Loucy (cell line): ENCODE data around the gene HIP1R.
"Not testable (repeated sequence)": the region's sequence is repeated elsewhere in the genome, so short reads cannot be mapped to it uniquely, and the experiment has no call there.

Experiments
- H2AFZ ChIP-seq: fragments of 200-600 bp; sonication (generic); 2 replicates; pipeline ENCODE4 v1.6.0; 2016; ENCODE audit warnings: antibody characterized with exemption, mild to moderate bottlenecking, low read length, moderate library complexity
- H3F3A ChIP-seq: fragments of 200-600 bp; 2 replicates; pipeline ENCODE4 v1.6.0; 2016; ENCODE audit warnings: antibody characterized with exemption, low read depth, mild to moderate bottlenecking
- H3K27me3 ChIP-seq: fragments of 200-600 bp; sonication (generic); 2 replicates; pipeline ENCODE4 v1.6.1; 2014; ENCODE audit warnings: low read length, mild to moderate bottlenecking; ENCODE audit not compliant: insufficient read depth, poor library complexity, severe bottlenecking
- H3K36me3 ChIP-seq: fragments of 200-600 bp; sonication (generic); 2 replicates; pipeline ENCODE4 v1.6.1; 2016; ENCODE audit warnings: low read length; ENCODE audit not compliant: insufficient read depth
- H3K4me1 ChIP-seq: fragments of 200-600 bp; sonication (generic); 2 replicates; pipeline ENCODE4 v1.5.1; 2014; ENCODE audit warnings: low read length, mild to moderate bottlenecking; ENCODE audit not compliant: insufficient read depth, poor library complexity, severe bottlenecking
- H3K4me2 ChIP-seq: fragments of 200-600 bp; sonication (generic); 2 replicates; pipeline ENCODE4 v1.6.0; 2014; ENCODE audit warnings: antibody characterized with exemption, low read length, low read depth, mild to moderate bottlenecking; ENCODE audit not compliant: poor library complexity, severe bottlenecking
- H3K4me3 ChIP-seq: fragments of 200-600 bp; sonication (generic); 2 replicates; pipeline ENCODE4 v1.5.1; 2014; ENCODE audit warnings: low read length, mild to moderate bottlenecking, mixed read lengths; ENCODE audit not compliant: poor library complexity, severe bottlenecking
- H3K79me2 ChIP-seq: fragments of 200-600 bp; sonication (generic); 2 replicates; pipeline ENCODE4 v1.6.1; 2014; ENCODE audit warnings: low read length; ENCODE audit not compliant: insufficient read depth
- H3K9ac ChIP-seq: fragments of 200-600 bp; sonication (generic); 2 replicates; pipeline ENCODE4 v1.6.0; 2014; ENCODE audit warnings: mild to moderate bottlenecking, low read depth, low read length, moderate library complexity; ENCODE audit not compliant: poor library complexity, severe bottlenecking
- H3K9me2 ChIP-seq: fragments of 200-600 bp; sonication (generic); replicated peaks from 2 replicates; pipeline ENCODE4 v1.6.1; 2016; ENCODE audit warnings: low read depth, low read length, mixed read lengths
- H3K9me3 ChIP-seq: fragments of 200-600 bp; sonication (generic); 2 replicates; pipeline ENCODE4 v1.6.1; 2014; ENCODE audit warnings: mild to moderate bottlenecking, antibody characterized with exemption, low read length, low read depth; ENCODE audit not compliant: insufficient read depth
- H4K20me1 ChIP-seq: fragments of 200-600 bp; sonication (generic); 2 replicates; pipeline ENCODE4 v1.6.0; 2014; ENCODE audit warnings: antibody characterized with exemption, low read length, mild to moderate bottlenecking; ENCODE audit not compliant: insufficient read depth, poor library complexity, severe bottlenecking
- EZH2phosphoT487 ChIP-seq: fragments of 200-600 bp; IDR thresholded peaks from 2 replicates; pipeline ENCODE4 v1.6.1; 2018; ENCODE audit warnings: antibody characterized with exemption, mild to moderate bottlenecking, moderate library complexity, borderline replicate concordance
- TF ChIP-seq, protein P1 (sequence below): fragments of 200-600 bp; sonication (generic); conservative IDR thresholded peaks from 2 replicates; pipeline ENCODE4 v1.5.1; 2014; ENCODE audit warnings: mild to moderate bottlenecking, antibody characterized with exemption, low read length

The HIP1R gene

DNA sequence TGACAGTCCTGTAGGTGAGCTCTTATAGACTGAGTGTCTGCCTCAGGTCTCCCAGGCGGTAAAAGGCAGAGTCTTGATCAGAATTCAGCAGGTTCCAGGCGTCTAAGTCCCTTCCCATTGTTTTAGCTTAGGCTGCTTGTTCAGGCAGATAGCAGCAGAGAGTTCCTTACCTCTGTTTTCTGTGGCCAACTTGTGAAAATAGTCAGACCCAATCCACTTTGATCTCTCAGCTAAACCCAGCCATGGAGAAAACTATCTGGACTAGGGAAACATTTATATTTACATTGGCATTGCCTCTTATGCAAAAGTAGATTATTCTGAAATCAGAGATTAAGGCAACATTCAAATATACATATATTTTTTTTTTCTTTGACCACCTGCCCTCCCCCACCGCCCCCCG, 39.5 kb upstream of the HIP1R start:
- no peak overlapping the region for H3K4me3 ChIP-seq
- peaks cover 2% of the 10 kb centered on the region for H3K4me1 ChIP-seq
- H3F3A ChIP-seq: no peaks in the 10 kb centered on the region
- H3K9ac ChIP-seq: no peak overlapping the region
- H3K9me3 ChIP-seq: no peaks in the 10 kb centered on the region
- no peaks in the 10 kb centered on the region for H3K27me3 ChIP-seq
- TF ChIP-seq, protein P1, sequence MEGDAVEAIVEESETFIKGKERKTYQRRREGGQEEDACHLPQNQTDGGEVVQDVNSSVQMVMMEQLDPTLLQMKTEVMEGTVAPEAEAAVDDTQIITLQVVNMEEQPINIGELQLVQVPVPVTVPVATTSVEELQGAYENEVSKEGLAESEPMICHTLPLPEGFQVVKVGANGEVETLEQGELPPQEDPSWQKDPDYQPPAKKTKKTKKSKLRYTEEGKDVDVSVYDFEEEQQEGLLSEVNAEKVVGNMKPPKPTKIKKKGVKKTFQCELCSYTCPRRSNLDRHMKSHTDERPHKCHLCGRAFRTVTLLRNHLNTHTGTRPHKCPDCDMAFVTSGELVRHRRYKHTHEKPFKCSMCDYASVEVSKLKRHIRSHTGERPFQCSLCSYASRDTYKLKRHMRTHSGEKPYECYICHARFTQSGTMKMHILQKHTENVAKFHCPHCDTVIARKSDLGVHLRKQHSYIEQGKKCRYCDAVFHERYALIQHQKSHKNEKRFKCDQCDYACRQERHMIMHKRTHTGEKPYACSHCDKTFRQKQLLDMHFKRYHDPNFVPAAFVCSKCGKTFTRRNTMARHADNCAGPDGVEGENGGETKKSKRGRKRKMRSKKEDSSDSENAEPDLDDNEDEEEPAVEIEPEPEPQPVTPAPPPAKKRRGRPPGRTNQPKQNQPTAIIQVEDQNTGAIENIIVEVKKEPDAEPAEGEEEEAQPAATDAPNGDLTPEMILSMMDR: no peak
- no peak for TF ChIP-seq EZH2phosphoT487
- H3K79me2 ChIP-seq: no peaks in the 10 kb centered on the region
- no peak overlapping the region for H2AFZ ChIP-seq
- H3K36me3 ChIP-seq: no peaks in the 10 kb centered on the region
- no peak overlapping the region for H3K4me2 ChIP-seq
- H3K9me2 ChIP-seq: no peaks in the 10 kb centered on the region
- no peaks in the 10 kb centered on the region for H4K20me1 ChIP-seq

DNA sequence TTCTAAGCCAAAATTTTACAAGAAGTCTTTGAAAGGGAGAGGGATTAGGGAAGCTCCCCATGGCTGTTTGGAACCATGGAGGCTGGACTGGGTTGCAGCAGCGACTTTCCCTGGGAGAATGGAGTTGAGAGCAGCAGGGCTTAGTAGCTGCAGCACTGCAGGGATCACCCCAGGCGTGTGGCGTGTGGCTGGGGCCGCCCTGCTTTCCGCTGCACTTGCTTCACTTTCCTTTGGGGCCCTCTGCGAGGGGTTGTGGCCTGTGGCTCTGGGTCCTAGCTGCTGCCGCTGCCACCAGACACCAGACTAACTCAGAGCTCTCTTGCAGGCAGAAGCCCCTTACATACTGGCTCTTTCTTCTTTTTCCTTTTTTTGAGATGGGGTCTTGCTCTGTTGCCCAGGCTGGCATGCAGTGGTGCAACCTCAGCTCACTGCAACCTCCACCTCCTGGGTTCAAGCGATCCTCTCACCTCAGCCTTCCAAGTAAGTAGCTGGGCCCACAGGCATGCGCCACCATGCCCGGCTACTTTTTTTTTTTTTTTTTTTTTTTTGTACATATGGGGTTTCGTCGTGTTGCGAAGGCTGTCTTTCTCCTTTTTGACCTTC, 35.5 kb upstream of the HIP1R start:
- H3K9me3 ChIP-seq: no peaks in the 10 kb centered on the region
- no peak overlapping the region for H3K4me2 ChIP-seq
- no peaks in the 10 kb centered on the region for H3K36me3 ChIP-seq
- no peaks in the 10 kb centered on the region for H3K79me2 ChIP-seq
- no peak overlapping the region for H3K9ac ChIP-seq
- no peaks in the 10 kb centered on the region for H3K9me2 ChIP-seq
- TF ChIP-seq, protein P1: no peak
- no peak for TF ChIP-seq EZH2phosphoT487
- no peak overlapping the region for H2AFZ ChIP-seq
- no peaks in the 10 kb centered on the region for H3F3A ChIP-seq
- no peak overlapping the region for H3K4me3 ChIP-seq
- peaks cover 2% of the 10 kb centered on the region for H3K4me1 ChIP-seq
- H3K27me3 ChIP-seq: no peaks in the 10 kb centered on the region
- H4K20me1 ChIP-seq: no peaks in the 10 kb centered on the region

GRCh38 chr12:122803937-122804336, 31.3 kb upstream of the HIP1R start:
- H3K4me1 ChIP-seq: peaks cover 7% of the 10 kb centered on the region
- TF ChIP-seq, protein P1: no peak
- TF ChIP-seq EZH2phosphoT487: no peak
- no peak overlapping the region for H3K4me2 ChIP-seq
- no peaks in the 10 kb centered on the region for H3K27me3 ChIP-seq
- no peaks in the 10 kb centered on the region for H3K9me3 ChIP-seq
- H4K20me1 ChIP-seq: no peaks in the 10 kb centered on the region
- no peak overlapping the region for H3K9ac ChIP-seq
- H2AFZ ChIP-seq: no peak overlapping the region
- no peaks in the 10 kb centered on the region for H3K36me3 ChIP-seq
- H3K4me3 ChIP-seq: no peak overlapping the region
- H3F3A ChIP-seq: no peaks in the 10 kb centered on the region
- H3K79me2 ChIP-seq: no peaks in the 10 kb centered on the region
- no peaks in the 10 kb centered on the region for H3K9me2 ChIP-seq

GRCh38 chr12:122804957-122805356, 30.3 kb upstream of the HIP1R start:
- not testable (repeated sequence) for H3K9me3 ChIP-seq, H3K4me3 ChIP-seq, H4K20me1 ChIP-seq, H3K36me3 ChIP-seq, H3K9me2 ChIP-seq, H3K27me3 ChIP-seq, H3K79me2 ChIP-seq, H3K9ac ChIP-seq, H2AFZ ChIP-seq, H3K4me2 ChIP-seq, H3K4me1 ChIP-seq, H3F3A ChIP-seq
